GM08714 (cell line): ENCODE measurements around the gene SP140L.
"Not testable (repeated sequence)": the region's sequence is repeated elsewhere in the genome, so short reads cannot be mapped to it uniquely, and the experiment has no call there.

Experiments
- H3K4me3 ChIP-seq: fragments of 200-500 bp; sonication (Bioruptor generic); 2 replicates; pipeline ENCODE4 v1.5.1; 2014; ENCODE audit warnings: mild to moderate bottlenecking, low read length, inconsistent platforms
- ZNF274 ChIP-seq: IDR thresholded peaks from 2 replicates; pipeline ENCODE4 v1.6.1; 2012; ENCODE audit warnings: mild to moderate bottlenecking, low read depth, low read length

SP140L gene

GRCh38 chr2:230335461-230335863, 8.5 kb downstream of the SP140L start:
- TF ChIP-seq ZNF274: no peak
- no peak overlapping the region for H3K4me3 ChIP-seq

GRCh38 chr2:230335864-230336506, 9.0 kb downstream of the SP140L start:
- H3K4me3 ChIP-seq: no peak overlapping the region
- TF ChIP-seq ZNF274: no peak

- not testable (repeated sequence) for H3K4me3 ChIP-seq
These were observed 15.0 kb downstream of the SP140L start for GRCh38 chr2:230341936-230342528.

- not testable (repeated sequence) for H3K4me3 ChIP-seq
These were observed 16.1 kb downstream of the SP140L start for GRCh38 chr2:230343041-230343624.

- H3K4me3 ChIP-seq: no peak overlapping the region
- no peak for TF ChIP-seq ZNF274
These were observed 16.8 kb downstream of the SP140L start for GRCh38 chr2:230343747-230344146.

- TF ChIP-seq ZNF274: no peak
- H3K4me3 ChIP-seq: no peak overlapping the region
These were observed 19.5 kb downstream of the SP140L start for GRCh38 chr2:230346465-230346864.

- H3K4me3 ChIP-seq: no peak overlapping the region
- TF ChIP-seq ZNF274: no peak
These were observed 20.0 kb downstream of the SP140L start for GRCh38 chr2:230346921-230347533.

GRCh38 chr2:230347659-230348305, 20.8 kb downstream of the SP140L start:
- H3K4me3 ChIP-seq: no peak overlapping the region
- TF ChIP-seq ZNF274: no peak

- no peak for TF ChIP-seq ZNF274
- H3K4me3 ChIP-seq: no peak overlapping the region
These were observed 21.8 kb downstream of the SP140L start for GRCh38 chr2:230348787-230349186.

- TF ChIP-seq ZNF274: no peak
- H3K4me3 ChIP-seq: no peak overlapping the region
These were observed 29.1 kb downstream of the SP140L start for GRCh38 chr2:230356084-230356483.

- no peak overlapping the region for H3K4me3 ChIP-seq
- no peak for TF ChIP-seq ZNF274
These were observed 31.3 kb downstream of the SP140L start for GRCh38 chr2:230358305-230358704.

GRCh38 chr2:230360028-230360427, 33.0 kb downstream of the SP140L start:
- no peak overlapping the region for H3K4me3 ChIP-seq
- TF ChIP-seq ZNF274: no peak

GRCh38 chr2:230362030-230362691, 35.2 kb downstream of the SP140L start:
- no peak for TF ChIP-seq ZNF274
- no peak overlapping the region for H3K4me3 ChIP-seq

GRCh38 chr2:230382108-230382507, 55.1 kb downstream of the SP140L start:
- no peak for TF ChIP-seq ZNF274
- H3K4me3 ChIP-seq: no peak overlapping the region
